HepG2 (cell line): Measurements from ENCODE around the gene STN1. TPM values are rescaled to one million over a fixed set of nuclear protein-coding genes. Genes with fewer than 3 reads are reported as not detected.
A peak's percentile ranks its signal among the peaks of the same experiment; 100 is the strongest.

Source experiments
- CCAR2 ChIP-seq: fragments of 200-400 bp; formaldehyde crosslinking; optimal IDR thresholded peaks from 2 replicates; pipeline ENCODE3; 2018; ENCODE audit warnings: low read depth, mild to moderate bottlenecking, low read length, moderate library complexity
- CREM ChIP-seq, 2 experiments: sonication (generic) in 1 of 2; formaldehyde crosslinking in 1 of 2; IDR thresholded peaks; 2 replicates each; pipeline versions ENCODE4 v1.4.0 to v1.6.1; 2016 to 2020; ENCODE audit warnings: antibody characterized with exemption in 1 of 2, mild to moderate bottlenecking in 1 of 2, missing genetic modification reagents in 1 of 2
- HNRNPH1 ChIP-seq: fragments of 200-400 bp; formaldehyde crosslinking; optimal IDR thresholded peaks from 2 replicates; pipeline ENCODE3; 2017; ENCODE audit warnings: mild to moderate bottlenecking, low read depth, low read length
- JUNB ChIP-seq: sonication (generic); formaldehyde crosslinking; IDR thresholded peaks from 2 replicates; pipeline ENCODE4 v1.8.0; 2022; ENCODE audit warnings: missing genetic modification reagents, mild to moderate bottlenecking, borderline replicate concordance
- NR2C2 ChIP-seq: sonication (generic); formaldehyde crosslinking; IDR thresholded peaks from 2 replicates; pipeline ENCODE4 v1.4.0; 2020; ENCODE audit warnings: missing genetic modification reagents, mild to moderate bottlenecking, moderate library complexity, borderline replicate concordance
- PAWR ChIP-seq: sonication (generic); formaldehyde crosslinking; IDR thresholded peaks from 2 replicates; pipeline ENCODE4 v1.4.0; 2020; ENCODE audit warnings: missing genetic modification reagents, mild to moderate bottlenecking, borderline replicate concordance
- TBX3 ChIP-seq: fragments of 450-650 bp; IDR thresholded peaks from 2 replicates; pipeline ENCODE4 v1.6.1; 2017; ENCODE audit warnings: antibody characterized with exemption, mild to moderate bottlenecking, inconsistent platforms, borderline replicate concordance
- THYN1 ChIP-seq: sonication (generic); formaldehyde crosslinking; IDR thresholded peaks from 2 replicates; pipeline ENCODE4 v1.8.1; 2023; ENCODE audit warnings: low read depth, mild to moderate bottlenecking, moderate library complexity, missing genetic modification reagents, borderline replicate concordance
- ZFP90 ChIP-seq: sonication (generic); formaldehyde crosslinking; IDR thresholded peaks from 2 replicates; pipeline ENCODE4 v1.8.0; 2022; ENCODE audit warnings: missing genetic modification reagents, mild to moderate bottlenecking, inconsistent platforms, borderline replicate concordance
- ZNF17 ChIP-seq: sonication (generic); formaldehyde crosslinking; IDR thresholded peaks from 2 replicates; pipeline ENCODE4 v1.5.0; 2020; ENCODE audit warnings: mild to moderate bottlenecking, missing genetic modification reagents
- ZNF335 ChIP-seq: sonication (generic); formaldehyde crosslinking; IDR thresholded peaks from 2 replicates; pipeline ENCODE4 v1.4.0; 2020; ENCODE audit warnings: missing genetic modification reagents
- polyA plus RNA-seq, 8 experiments: library from polyadenylated mRNA; depleted of rRNA in 3 of 8; stranded (reverse) in 7 of 8; unstranded in 1 of 8; fragments of >200 nt; fragmentation: Illumina TruSeq in 4 of 8; extraction: Trizol in 4 of 8; gene quantifications; 2 replicates each; pipeline versions ENCODE4 v1.2.1 to v1.2.3, GENCODE V29; 2011 to 2016; ENCODE audit warnings: low read depth in 4 of 8, missing spikeins in 1 of 8, mixed read lengths in 1 of 8; ENCODE audit not compliant: insufficient read depth in 1 of 8
- total RNA-seq, 5 experiments: library from RNA; depleted of rRNA; stranded (reverse); fragments of >200 nt; fragmentation: Illumina TruSeq; extraction: Trizol; gene quantifications; 2 replicates each; pipeline ENCODE4 v1.2.3, GENCODE V29; 2016; ENCODE audit warnings: low read depth in 1 of 5
- TF ChIP-seq, protein P1 (sequence below): sonication (generic); formaldehyde crosslinking; IDR thresholded peaks from 2 replicates; pipeline ENCODE4 v1.5.0; 2020; ENCODE audit warnings: mild to moderate bottlenecking, missing genetic modification reagents, borderline replicate concordance
- TF ChIP-seq, protein P2 (sequence below): sonication (generic); formaldehyde crosslinking; IDR thresholded peaks from 2 replicates; pipeline ENCODE4 v1.5.1; 2020; ENCODE audit warnings: mild to moderate bottlenecking, missing genetic modification reagents
- TF ChIP-seq, protein P3 (sequence below), 2 experiments: sonication (generic) in 1 of 2; formaldehyde crosslinking in 1 of 2; IDR thresholded peaks; 2 replicates each; pipeline versions ENCODE4 v1.6.1 to v1.9.0; 2014 to 2022; ENCODE audit warnings: antibody characterized with exemption in 1 of 2, borderline replicate concordance in 1 of 2, inconsistent platforms in 1 of 2, low read depth in 1 of 2, missing genetic modification reagents in 1 of 2

The STN1 gene
- total and polyA plus RNA-seq, 2 of the 13 experiments (the other 11 are each of a cell fraction or from before 2014, with no cell fraction given): 17.6 to 22.7 TPM

DNA sequence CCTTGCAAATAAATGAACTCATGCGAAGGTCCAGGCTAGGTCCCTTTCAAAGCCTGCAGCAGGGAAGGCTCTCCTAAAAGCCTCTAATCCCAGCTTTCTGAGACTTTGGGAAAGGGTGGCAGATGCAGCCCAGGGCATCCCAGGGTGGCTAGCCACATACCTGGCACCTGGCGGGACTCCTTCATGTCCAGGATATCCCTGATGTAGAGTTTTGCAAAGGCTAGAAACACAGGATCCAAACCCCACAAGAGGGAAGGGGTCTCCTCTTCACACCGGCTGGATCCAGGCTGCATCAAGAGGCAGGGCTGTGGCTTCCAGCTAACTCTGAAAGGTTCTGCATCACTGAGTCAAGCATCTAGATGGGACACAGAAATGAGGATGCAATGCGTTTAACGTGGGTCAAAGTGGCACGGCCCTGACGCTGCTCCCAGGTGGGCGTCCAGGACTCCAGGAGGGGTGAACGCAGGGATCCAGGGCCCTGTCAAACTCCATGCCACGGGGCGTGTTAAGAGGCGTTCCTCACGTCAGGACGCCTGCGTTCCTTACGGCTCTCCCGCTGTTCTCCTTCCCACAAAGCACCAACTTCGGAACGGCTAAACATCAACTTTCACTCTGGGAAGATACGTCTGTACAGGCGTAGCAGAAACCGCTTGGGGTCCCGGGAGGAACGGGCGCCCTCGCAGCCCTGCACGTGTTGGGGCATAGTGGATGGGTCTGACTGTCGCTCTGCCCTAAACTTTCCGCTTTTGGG is 507 bp downstream of the STN1 start (continued):
- TF ChIP-seq PAWR (CRISPR knock-in tag): no peak
- no peak for TF ChIP-seq CREM (IDR thresholded peaks at IDR 0.05)
- TF ChIP-seq CREM (CRISPR knock-in tag; IDR thresholded peaks at IDR 0.05): no peak
- no peak for TF ChIP-seq TBX3
- TF ChIP-seq ZNF335 (CRISPR knock-in tag): no peak
- TF ChIP-seq, protein P1, sequence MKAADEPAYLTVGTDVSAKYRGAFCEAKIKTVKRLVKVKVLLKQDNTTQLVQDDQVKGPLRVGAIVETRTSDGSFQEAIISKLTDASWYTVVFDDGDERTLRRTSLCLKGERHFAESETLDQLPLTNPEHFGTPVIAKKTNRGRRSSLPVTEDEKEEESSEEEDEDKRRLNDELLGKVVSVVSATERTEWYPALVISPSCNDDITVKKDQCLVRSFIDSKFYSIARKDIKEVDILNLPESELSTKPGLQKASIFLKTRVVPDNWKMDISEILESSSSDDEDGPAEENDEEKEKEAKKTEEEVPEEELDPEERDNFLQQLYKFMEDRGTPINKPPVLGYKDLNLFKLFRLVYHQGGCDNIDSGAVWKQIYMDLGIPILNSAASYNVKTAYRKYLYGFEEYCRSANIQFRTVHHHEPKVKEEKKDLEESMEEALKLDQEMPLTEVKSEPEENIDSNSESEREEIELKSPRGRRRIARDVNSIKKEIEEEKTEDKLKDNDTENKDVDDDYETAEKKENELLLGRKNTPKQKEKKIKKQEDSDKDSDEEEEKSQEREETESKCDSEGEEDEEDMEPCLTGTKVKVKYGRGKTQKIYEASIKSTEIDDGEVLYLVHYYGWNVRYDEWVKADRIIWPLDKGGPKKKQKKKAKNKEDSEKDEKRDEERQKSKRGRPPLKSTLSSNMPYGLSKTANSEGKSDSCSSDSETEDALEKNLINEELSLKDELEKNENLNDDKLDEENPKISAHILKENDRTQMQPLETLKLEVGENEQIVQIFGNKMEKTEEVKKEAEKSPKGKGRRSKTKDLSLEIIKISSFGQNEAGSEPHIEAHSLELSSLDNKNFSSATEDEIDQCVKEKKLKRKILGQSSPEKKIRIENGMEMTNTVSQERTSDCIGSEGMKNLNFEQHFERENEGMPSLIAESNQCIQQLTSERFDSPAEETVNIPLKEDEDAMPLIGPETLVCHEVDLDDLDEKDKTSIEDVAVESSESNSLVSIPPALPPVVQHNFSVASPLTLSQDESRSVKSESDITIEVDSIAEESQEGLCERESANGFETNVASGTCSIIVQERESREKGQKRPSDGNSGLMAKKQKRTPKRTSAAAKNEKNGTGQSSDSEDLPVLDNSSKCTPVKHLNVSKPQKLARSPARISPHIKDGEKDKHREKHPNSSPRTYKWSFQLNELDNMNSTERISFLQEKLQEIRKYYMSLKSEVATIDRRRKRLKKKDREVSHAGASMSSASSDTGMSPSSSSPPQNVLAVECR (CRISPR knock-in tag): peak; percentile 76
- TF ChIP-seq, protein P2, sequence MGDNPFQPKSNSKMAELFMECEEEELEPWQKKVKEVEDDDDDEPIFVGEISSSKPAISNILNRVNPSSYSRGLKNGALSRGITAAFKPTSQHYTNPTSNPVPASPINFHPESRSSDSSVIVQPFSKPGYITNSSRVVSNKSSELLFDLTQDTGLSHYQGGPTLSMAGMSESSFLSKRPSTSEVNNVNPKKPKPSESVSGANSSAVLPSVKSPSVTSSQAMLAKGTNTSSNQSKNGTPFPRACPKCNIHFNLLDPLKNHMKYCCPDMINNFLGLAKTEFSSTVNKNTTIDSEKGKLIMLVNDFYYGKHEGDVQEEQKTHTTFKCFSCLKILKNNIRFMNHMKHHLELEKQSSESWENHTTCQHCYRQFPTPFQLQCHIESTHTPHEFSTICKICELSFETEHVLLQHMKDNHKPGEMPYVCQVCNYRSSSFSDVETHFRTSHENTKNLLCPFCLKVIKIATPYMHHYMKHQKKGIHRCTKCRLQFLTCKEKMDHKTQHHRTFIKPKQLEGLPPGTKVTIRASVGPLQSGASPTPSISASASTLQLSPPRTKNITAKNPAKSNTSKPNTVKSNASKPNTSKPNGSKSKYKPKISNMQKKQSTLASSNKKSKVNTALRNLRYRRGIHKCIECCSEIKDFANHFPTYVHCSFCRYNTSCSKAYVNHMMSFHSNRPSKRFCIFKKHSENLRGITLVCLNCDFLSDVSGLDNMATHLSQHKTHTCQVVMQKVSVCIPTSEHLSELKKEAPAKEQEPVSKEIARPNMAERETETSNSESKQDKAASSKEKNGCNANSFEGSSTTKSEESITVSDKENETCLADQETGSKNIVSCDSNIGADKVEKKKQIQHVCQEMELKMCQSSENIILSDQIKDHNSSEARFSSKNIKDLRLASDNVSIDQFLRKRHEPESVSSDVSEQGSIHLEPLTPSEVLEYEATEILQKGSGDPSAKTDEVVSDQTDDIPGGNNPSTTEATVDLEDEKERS: no peak
- 0 out of 2 replicates have a peak, but pooled peaks have one; percentile 53 for TF ChIP-seq ZFP90 (CRISPR knock-in tag)
- TF ChIP-seq HNRNPH1: no peak
- TF ChIP-seq, protein P3, sequence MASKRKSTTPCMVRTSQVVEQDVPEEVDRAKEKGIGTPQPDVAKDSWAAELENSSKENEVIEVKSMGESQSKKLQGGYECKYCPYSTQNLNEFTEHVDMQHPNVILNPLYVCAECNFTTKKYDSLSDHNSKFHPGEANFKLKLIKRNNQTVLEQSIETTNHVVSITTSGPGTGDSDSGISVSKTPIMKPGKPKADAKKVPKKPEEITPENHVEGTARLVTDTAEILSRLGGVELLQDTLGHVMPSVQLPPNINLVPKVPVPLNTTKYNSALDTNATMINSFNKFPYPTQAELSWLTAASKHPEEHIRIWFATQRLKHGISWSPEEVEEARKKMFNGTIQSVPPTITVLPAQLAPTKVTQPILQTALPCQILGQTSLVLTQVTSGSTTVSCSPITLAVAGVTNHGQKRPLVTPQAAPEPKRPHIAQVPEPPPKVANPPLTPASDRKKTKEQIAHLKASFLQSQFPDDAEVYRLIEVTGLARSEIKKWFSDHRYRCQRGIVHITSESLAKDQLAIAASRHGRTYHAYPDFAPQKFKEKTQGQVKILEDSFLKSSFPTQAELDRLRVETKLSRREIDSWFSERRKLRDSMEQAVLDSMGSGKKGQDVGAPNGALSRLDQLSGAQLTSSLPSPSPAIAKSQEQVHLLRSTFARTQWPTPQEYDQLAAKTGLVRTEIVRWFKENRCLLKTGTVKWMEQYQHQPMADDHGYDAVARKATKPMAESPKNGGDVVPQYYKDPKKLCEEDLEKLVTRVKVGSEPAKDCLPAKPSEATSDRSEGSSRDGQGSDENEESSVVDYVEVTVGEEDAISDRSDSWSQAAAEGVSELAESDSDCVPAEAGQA (IDR thresholded peaks at IDR 0.05; ENCODE audit: low read depth): no peak
- TF ChIP-seq, protein P3 (CRISPR knock-in tag; IDR thresholded peaks at IDR 0.05; ENCODE audit: borderline replicate concordance): no peak
- no peak for TF ChIP-seq THYN1 (CRISPR knock-in tag)
- TF ChIP-seq CCAR2: no peak
- TF ChIP-seq NR2C2 (CRISPR knock-in tag): no peak
- no peak for TF ChIP-seq ZNF17 (CRISPR knock-in tag)
- TF ChIP-seq JUNB (CRISPR knock-in tag): no peak
